HG02840 (cell line): ENCODE results near the gene SLC1A1.
A peak's percentile ranks its signal among the peaks of the same experiment; 100 is the strongest.

ENCODE experiments used
- ATAC-seq: cut with Tn5 transposase; IDR thresholded peaks from one replicate; pipeline ENCODE4 v1.9.1; 2021; ENCODE audit warnings: mild to moderate bottlenecking, moderate library complexity, moderate number of reproducible peaks; ENCODE audit not compliant: unreplicated experiment, low FRiP score

SLC1A1 gene

DNA sequence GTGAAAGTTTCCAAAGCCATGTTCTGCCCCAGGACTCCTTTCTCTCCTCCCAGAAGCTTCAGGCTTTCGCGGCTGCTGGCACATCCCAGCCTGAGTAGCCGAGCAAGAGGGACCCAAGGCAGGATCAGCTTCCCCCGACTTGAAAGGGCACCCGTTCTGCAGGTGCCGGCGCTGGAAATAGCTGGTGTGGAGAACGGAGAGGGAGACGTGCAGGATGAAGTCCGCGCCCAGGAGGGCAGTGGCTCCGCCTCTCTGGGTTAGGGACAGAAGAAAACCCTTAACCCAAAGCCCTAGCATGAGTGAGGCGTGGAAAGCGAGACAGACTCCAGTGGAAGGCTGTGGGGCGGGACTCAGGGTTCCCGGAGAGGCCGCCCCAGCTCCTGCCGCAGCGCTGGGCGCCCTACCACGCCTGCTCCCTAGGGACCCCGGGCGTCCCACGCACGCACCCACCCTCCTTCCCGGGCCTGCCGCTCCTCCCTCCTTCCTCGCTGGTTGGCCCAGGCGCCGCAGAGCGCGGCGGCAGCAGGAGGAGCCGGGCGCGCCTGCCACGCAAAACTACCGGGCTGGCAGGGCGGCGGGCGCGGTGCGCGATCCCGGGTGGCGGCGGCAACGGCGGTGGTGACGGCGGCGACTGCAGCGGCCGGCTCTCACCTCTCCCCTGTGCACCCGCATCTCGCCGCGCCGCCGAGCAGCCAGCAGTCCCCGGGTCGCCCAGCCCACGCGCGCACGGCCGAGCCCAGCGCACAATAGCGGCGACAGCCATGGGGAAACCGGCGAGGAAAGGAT, at the start of gene SLC1A1:
SLC1A1 (plus strand) TSS at position 550 of the 786 bp plus-strand sequence; CDS start at position 762, 212 bp downstream.
- peak; percentile 70 for ATAC-seq

DNA sequence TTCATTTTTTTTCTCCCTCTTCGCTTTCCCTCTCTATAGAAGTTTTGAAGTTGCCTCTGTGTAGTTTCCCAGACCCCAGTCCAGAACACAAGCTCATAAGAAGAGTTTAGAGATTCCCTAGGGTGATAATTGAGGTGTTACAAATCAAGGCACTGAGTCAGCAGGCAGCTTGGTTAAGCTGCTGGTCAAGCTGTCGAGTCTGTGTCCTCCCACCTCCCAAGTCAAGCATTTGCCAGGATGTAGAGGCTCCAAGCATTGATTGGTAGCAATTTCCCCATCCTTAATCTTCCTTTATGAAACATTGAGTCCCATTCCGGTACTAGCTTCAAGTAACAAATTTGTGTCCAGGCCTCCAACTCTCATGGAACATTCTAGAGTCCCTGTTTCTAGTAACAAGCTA, 47.5 kb upstream of the SLC1A1 start:
- no peak for ATAC-seq

DNA sequence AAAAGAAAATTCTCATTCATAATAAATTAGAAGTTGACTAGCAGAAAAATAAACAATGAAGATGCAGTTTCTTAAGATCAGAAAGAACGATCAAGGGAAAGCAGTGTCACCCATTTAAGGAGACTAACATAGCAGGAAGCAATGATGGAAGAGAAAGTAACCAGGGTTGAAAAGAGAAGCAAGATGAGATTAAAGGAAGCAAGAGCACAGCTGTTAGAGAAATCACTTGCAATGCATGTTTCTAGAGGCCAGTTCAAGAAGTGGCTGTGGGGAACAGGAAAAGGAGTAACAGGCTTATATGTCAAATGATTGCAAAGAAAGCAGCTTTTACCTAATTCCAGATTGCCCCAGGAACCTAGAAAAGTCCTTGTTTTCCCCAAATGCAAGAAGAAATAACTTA, 46.8 kb upstream of the SLC1A1 start:
- no peak for ATAC-seq

DNA sequence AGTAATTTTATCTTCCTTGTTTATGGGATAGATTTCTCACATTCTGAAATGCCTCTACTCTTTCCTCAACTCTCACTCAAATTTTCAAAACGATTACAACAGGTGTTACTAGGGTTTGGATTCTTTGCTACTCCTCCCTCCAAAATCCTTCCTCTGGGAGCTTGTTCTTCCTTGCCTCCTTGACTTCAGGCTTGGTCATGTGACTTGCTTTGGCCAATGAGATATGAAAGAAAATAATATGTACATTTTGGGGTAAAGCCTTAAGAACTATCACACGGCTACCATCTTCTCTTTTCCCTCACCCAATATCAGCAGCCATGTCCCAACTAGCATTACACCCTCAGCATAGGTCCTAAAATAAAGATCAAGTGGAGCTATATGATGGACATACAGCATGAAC, 28.8 kb upstream of the SLC1A1 start:
- no peak for ATAC-seq

DNA sequence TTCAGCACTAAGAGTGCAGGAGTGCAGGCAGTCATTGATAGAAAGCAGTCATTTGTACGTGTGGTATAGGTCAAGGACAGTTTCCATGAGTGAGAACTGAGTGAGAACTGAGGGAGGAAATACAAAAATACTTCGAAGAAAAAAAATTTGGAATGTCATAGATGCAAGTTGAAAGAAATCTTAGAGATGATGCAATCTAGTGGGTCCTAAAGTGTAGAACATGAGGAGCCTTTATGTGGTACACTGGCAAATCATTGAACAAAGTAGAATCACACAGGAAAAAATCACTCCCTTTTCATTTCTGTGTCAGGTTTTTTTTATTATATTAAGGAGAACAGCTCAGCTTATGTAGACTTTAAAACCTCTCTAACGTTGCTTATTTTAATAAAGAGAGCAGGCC, 26.4 kb upstream of the SLC1A1 start:
- ATAC-seq, result no peak

DNA sequence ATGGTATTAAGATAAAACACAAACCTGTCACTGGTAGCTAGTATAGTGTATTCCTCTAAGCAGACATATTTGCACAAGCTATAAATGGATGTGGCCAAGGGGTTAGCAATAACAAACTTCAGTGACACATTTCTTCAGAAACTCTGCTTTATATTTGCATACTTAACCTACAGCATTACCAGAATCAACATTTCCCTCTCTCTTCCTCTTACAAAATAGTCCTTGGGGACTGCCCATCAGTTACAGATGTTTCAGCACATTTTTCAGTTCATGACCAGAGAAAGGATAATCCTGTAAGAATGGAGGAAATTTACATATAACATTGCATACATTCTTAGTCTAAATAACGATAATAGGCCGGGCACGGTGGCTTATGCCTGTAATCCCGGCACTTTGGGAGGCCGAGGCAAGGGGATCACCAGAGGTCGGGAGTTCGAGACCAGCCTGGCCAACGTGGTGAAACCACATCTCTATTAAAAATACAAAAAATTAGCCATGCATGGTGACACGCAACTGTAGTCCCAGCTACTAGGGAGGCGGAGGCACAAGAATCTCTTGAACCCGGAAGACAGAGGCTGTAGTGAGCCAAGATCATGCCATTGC, 25.3 kb upstream of the SLC1A1 start:
- ATAC-seq, result peak; percentile 96

DNA sequence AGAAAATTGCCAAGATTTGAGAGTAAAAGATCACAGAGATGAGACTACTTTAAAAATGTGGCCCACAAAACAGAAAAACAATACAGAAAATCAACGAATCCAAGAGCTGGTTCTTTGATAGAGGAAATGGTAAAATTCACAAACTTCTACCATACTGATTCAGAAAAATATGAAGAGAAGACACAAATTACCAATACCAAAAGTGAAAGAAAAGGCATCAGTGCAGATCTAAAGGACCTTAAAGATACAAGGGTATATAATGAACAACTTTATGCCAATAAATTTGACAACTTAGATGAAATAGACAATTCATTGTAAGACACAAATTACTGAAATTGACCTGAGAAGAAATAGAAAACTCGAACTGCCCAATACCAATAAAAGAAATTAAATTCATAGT, 24.4 kb upstream of the SLC1A1 start:
- no peak for ATAC-seq

DNA sequence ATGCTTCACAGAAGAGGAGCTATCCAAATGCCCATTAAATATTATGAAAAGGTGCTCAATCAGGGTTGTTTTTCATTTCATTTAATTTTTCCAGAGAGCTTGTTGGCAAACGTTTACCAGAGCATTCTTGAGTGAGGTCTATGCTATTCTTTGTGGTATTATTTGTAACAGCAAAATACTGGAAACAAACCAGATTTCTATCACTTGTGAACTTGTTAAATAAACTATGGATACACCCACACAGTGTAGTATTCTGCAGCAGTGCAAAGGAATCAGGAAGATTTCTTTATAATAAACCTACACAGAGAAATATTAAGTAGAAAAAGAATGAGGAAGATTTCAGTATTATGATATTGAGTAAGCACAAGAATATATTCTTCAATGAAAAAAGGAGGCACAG, 15.0 kb upstream of the SLC1A1 start:
- ATAC-seq, result no peak

DNA sequence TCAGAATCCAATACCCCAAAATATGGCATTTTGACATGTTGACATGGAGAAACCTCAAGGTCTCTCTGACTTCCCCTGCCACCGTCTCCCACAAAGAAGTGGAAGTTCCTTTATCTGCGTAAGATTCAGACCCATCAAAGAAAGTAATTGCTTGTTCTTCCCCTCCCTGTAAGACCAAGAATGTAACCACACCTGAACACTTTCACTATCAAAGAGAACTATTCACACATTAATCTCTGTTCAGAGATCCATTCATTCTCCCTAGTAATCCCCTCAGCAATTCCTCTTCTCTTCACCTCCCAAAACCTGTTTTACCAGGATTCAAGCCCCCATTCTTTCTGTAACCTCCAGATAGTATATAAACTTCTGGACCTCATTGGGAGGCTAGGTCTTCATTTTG, 4.1 kb upstream of the SLC1A1 start:
- no peak for ATAC-seq

DNA sequence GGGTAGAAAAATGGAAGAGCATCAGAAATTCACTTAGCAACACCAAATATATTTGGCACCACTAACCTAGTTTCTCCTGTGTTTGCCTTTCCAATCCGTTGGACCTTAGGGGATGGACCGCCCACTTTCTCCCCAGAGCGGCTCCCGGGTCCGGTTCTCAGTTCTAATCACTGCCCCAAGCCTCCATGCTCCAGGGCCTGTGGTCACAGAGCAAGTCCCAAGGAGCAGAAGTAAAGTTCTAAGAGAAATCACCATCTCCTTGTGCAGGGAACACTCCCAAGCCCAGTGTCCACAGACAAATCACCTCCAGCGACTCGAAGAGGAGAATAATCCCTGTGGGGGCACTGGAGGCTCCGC, 728 bp upstream of the SLC1A1 start:
- no peak for ATAC-seq

DNA sequence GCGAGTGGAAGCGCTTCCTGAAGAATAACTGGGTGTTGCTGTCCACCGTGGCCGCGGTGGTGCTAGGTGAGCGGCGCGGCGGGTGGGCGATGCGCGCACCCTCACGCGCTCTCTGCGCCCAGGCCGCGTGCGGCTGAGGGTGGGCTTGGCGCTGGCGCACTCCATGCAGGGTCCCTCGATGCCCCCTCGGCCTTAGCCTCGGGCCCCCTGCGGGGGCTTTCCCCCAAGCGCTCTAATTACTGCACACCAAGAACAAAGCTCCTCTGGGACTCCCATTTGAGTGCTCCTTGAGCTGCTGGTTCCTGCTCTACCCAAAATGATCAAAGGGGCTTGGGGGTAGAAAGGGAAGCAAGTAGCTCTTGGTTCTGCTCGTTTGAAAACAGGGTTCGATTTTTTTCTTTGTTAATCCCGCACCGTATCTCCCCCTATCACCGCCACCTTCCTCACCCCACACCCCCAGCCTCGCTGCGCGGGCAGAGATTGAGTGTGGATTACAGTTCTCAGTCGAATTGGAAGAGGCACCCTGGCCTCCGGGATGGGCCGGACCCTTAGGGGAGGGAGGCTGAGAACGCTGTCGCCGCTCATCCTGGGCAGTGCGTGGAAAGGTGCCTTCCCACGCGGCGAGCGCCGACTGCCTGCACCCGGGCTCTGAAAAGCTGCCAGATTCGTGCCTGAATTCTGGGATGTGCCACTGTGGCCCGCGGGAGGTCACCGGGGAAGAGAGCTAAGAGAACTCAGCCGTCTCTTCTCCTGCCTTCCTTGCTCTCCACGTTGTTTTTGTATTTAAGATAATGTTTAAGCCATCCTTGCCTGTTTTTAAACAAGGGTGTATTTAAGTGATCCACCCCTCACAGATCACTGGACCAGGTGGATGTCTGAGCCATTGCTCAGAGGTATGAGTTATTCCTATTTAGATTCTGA, 697 bp downstream of the SLC1A1 start:
- peak; percentile 19 for ATAC-seq

DNA sequence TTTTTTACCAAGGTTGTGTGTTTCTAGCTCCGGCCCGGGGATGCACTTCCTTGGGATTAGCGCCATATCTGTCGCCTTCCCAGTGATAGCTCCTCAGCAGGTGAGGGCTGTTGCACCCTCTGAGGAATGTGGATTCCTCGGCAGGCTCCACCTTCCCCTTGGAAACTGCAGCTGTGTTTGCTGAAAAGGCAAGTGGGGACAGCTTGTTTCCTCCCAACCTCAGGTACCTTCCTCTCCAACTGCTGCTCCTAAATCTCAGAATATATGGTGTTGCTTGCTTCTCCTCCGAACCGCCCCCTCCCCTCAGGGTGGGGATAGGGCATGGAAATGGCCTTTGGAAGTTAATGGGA, 1.3 kb downstream of the SLC1A1 start:
- ATAC-seq, result no peak

DNA sequence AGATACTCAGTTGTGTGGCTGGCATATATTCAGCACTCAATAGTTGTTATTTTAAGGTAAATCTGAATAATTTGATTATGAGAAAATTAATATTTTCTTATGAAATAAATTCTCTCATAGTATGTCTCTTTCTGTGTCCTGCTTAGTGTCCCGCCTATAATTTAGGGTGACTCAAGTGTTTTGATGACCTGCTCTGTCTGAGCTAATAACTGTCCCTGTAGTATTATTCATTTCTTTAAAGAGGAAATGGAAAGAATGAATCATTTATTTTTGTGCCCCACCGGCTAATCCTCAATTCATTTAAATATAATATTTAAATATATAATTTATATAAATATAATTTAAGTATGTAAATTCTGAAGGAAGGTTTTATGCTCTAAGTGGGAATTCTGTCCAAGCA, 4.1 kb downstream of the SLC1A1 start:
- ATAC-seq, result no peak

DNA sequence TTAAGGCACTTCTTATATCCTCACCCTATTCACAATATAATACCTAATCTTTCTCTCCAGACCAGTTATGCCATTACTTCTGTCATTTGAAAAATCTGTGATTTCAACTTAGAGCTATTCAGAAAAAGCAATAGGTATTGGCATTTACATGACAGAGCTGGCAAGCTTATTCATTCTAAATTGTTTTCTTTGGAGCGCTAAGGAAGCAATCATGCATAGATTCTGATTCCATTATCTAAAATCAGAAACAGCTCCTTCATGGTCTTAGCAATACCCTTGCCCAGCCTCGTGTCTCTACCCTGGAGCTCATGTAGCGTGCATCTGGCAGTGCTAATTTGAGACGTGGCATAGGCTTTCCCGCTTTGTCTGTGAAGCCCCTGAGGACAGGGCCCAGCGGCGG, 4.5 kb downstream of the SLC1A1 start:
- no peak for ATAC-seq

DNA sequence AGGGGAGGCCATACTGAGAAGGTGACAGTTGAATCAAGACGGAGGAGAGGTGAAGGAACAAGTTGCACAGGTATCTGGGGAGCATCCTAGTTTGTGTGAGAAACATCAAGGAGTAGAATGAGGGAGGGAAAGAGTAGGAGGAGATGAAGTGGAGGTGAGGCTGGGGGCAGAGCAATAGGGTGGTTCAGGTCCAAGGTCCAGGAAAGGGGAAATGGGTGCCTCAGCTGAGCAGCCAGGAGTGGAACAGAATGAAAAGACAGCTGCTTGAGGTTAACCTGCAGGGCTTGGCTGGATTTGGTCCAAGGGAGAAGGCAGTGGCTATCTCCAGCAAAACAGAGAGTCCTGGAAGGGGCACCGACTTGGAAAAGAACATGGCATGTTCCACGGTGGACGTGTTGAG, 5.3 kb downstream of the SLC1A1 start:
- ATAC-seq, result no peak

DNA sequence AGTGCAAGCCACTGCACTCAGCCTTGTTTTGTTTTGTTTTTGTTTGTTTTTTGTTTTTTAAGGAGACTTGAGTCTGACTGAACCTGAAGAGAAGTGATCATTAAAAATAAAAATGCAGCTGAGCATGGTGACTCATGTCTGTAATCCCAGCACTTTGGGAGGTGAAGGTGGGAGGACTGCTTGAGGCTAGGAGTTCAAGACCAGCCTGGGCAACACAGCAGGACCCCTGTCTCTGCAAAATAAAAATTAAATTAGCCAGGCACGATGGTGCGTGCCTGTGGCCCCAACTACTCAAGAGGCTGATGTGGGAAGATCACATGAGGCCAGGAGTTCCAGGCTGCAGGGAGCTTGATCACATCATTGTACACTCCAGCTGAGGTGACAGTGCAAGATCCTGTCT, 6.2 kb downstream of the SLC1A1 start:
- no peak for ATAC-seq

DNA sequence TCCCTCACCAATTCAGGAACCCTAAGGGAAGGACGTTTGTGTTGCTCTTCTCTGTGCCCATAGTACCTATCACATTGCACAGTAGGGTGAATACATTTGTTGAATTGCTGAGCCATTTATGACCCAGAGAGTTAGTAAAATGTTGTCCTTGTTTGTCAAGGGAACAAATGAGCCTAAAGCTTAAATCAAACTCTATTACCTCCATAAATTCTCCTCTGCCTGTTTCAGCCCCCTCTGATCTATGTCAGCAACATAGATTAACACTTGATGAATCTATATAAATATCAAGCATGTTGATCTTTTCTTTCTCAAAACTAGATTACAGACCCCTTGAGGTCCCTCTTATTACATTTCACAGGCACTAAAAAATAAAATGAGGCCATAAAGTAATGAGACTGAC, 7.1 kb downstream of the SLC1A1 start:
- ATAC-seq, result no peak

DNA sequence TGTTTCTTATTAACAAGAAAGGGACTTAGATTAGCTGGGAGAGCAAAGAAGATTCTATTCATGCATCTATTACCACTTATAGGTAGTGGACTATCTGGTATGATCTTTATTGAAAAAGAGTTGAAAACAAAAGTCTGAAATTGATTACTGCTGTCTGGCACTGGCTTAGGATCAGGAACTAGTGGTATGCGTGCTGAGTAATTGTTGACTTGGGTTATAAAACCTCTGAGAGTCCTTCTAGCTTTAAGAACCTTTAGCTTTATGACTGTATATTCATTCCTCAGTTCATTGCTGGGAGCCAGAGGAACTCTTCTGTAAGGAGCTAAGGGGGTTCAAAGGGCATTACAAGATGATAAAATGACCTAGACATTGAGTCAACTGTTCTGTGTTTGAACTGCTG, 7.6 kb downstream of the SLC1A1 start:
- no peak for ATAC-seq

DNA sequence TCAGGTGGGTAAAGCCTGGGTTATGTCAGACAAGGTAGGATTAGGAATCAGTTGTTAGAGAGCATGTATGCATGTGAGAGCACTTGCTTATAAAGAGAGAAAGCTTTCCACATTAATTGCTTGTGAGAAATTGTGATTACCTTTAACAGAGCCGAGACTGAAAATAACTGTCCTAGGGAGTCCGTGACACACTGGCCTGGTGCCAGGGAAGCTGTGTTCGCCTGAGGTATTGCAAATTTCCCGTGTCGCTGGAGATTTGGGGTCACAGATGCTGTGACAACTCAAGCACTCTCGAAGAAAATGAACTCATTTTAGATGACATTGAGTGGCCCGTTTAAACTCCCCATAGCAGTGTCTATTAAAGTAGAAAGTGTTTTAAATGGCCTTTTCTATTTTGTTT, 9.6 kb downstream of the SLC1A1 start:
- no peak for ATAC-seq

DNA sequence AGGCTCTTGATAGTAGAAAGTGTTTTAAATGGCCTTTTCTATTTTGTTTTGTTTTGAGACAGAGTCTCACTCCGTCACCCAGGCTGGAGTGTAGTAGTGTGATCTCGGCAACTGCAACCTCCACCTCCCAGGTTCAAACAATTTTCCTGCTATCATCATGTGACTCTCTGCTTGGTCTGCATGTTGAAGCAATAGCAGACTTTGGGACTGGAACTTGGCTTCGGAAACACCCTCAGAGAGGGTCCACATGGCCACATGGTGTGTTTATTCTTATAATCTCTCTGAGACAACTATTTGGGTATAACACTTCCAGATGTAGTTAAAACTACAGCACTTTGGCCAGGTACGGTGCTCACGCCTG, 10.9 kb downstream of the SLC1A1 start:
- no peak for ATAC-seq

DNA sequence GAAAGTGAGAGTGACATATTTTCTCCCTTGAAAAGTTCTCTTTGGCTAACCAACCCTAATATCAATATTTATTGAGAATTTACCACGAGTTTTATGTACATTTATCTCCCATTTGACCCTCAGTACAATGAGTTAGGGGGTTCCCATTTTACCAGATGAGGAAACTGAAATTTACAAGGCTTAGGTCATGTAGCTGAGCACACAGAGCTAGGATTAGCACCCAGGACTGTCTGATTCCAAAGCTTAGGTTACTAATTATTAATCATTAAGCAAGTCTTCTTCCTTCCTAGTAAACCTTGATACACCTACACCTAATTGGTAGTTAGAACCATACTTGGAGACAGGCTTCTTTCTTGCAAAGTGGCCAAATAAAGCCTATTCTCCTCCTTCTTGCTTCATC, 12.2 kb downstream of the SLC1A1 start:
- no peak for ATAC-seq

DNA sequence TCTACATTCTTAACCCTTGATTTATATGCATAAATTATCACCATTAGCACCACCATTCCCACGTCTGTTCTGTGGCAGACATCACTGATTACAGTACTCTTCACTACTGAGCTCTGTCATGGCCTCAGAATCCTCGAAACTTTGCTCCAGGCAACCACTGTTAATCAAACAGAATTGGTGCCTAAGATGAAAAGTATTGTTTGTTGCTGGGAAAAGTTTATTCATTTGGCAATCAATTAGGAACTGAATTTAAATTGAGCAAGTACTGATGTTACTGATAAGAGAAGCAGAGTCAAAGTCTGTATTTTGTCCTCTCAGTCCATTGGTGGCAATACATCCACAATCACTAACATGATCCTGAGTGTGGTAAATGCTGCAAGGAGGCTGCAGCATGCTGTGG, 12.8 kb downstream of the SLC1A1 start:
- no peak for ATAC-seq
